Pancreas (tissue), 10 donors: ENCODE measurements around the gene SEC14L6. TPM values are rescaled to one million over a fixed set of nuclear protein-coding genes. Genes with fewer than 3 reads are reported as not detected.
"Not testable (repeated sequence)": the region's sequence is repeated elsewhere in the genome, so short reads cannot be mapped to it uniquely, and the experiment has no call there.

Experiments
- ATAC-seq, 4 donors: fragments of 200-7000 bp; cut with Tn5 transposase; one replicate each; pipeline versions ENCODE4 v1.8.0 to v1.9.1; 2020; ENCODE audit warnings: mild to moderate bottlenecking in 4 of 4, moderate library complexity in 4 of 4
- DNase-seq, 6 donors: peaks; one replicate each; pipeline ENCODE4 v3.0.0-alpha.2; 2020
- FAIRE-seq: peaks from 2 replicates; lab custom pipeline; 2012; peaks lifted over from hg19 to GRCh38; lab: Jason Lieb, UNC
- H3K27ac ChIP-seq, 4 donors: fragments of 200-600 bp; sonication (generic); 1 replicate in 3 of 4; 2 replicates in 1 of 4; pipeline versions ENCODE4 v1.5.0 to v1.8.0; 2020
- H3K27me3 ChIP-seq, 4 donors: fragments of 200-600 bp; one replicate each; pipeline ENCODE4 v1.8.0; 2021
- H3K36me3 ChIP-seq, 3 donors: fragments of 200-600 bp; sonication (generic) in 1 of 3; one replicate each; pipeline versions ENCODE4 v1.5.0 to v1.8.0; 2020 to 2021
- H3K4me1 ChIP-seq, 3 donors: fragments of 200-600 bp; one replicate each; pipeline ENCODE4 v1.8.0; 2021
- H3K4me3 ChIP-seq, 4 donors: fragments of 200-600 bp; sonication (generic) in 2 of 4; one replicate each; pipeline versions ENCODE4 v1.5.0 to v1.8.0; 2020 to 2021
- H3K9me3 ChIP-seq, 4 donors: fragments of 200-600 bp; one replicate each; pipeline ENCODE4 v1.8.0; 2021
- WGBS, 2 donors: extraction: QIAGEN DNeasy Blood & Tissue Kit; methylation state at CpG; one replicate each; pipeline ENCODE4 v1.1.7; 2013; 5-methylcytosine and 5-hydroxymethylcytosine counted together
- intact Hi-C, 3 donors: fragments of 100-400 bp; cut with DNase I; formaldehyde crosslinking; loops; one replicate each; pipeline versions ENCODE4 v1.11.1 to v1.14.2; 2022
- polyA plus RNA-seq, 2 donors: library from polyadenylated mRNA; stranded (reverse); fragments of 200-250 nt; gene quantifications; one replicate each; pipeline ENCODE4 v1.2.3, GENCODE V29; 2013
- total RNA-seq, 6 donors: library from RNA; stranded (reverse); fragmentation: NEBNext Ultra II Directional in 4 of 6; extraction: Animal tissue kit (Norgen Biotek cat#: 25700) in 4 of 6; gene quantifications; one replicate each; pipeline versions ENCODE4 v1.2.1 to v1.2.4, GENCODE V29; 2021 to 2023
- TF ChIP-seq, protein P1 (sequence below), 4 donors: fragments of 200-600 bp; sonication (generic) in 3 of 4; IDR thresholded peaks; one replicate each; pipeline versions ENCODE4 v1.5.0 to v1.8.0; 2021; ENCODE audit warnings: antibody characterized with exemption in 4 of 4
- donor health status: healthy with polysubstance abuse.
- donor health status: DM: no; HTN: no; CAD: no; lungs with moderate emphysema.
- donor health status: DM: no; HTN: no; CAD: no.
- donor health status: control.
- donor health status: control.
- donor health status: Bipolar disorder and iron deficiency.
- donor health status: DM: yes; HTN: yes; CAD: no.
- donor health status: DM: no; HTN: no; CAD: no.
- donor health status: DM: no; HTN: no; CAD: no.
- donor health status: DM: yes; HTN: yes; CAD: no.

Gene SEC14L6
- total RNA-seq (1 to 10 TPM in 5 of 6 donors, under 1 TPM in 1; 0.51 to 3.9 (median 2.3) TPM), polyA plus RNA-seq (1 to 10 TPM; 3.0 to 6.0 TPM)

- intact Hi-C loops: no loop called here
- no peak for FAIRE-seq
- peaks cover 0 to 4% (median 0%) of the 10 kb centered on the region in 3 donors for H3K4me1 ChIP-seq
- TF ChIP-seq, protein P1, sequence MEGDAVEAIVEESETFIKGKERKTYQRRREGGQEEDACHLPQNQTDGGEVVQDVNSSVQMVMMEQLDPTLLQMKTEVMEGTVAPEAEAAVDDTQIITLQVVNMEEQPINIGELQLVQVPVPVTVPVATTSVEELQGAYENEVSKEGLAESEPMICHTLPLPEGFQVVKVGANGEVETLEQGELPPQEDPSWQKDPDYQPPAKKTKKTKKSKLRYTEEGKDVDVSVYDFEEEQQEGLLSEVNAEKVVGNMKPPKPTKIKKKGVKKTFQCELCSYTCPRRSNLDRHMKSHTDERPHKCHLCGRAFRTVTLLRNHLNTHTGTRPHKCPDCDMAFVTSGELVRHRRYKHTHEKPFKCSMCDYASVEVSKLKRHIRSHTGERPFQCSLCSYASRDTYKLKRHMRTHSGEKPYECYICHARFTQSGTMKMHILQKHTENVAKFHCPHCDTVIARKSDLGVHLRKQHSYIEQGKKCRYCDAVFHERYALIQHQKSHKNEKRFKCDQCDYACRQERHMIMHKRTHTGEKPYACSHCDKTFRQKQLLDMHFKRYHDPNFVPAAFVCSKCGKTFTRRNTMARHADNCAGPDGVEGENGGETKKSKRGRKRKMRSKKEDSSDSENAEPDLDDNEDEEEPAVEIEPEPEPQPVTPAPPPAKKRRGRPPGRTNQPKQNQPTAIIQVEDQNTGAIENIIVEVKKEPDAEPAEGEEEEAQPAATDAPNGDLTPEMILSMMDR (IDR thresholded peaks at IDR 0.05): no peak
- no peak within 1 kb of the TSS for H3K4me3 ChIP-seq
- H3K27me3 ChIP-seq: no peaks in the 10 kb centered on the region
- DNase-seq: no peak
- H3K36me3 ChIP-seq: no peaks in the 10 kb centered on the region
- H3K9me3 ChIP-seq: no peaks in the 10 kb centered on the region
- no peak for ATAC-seq
- H3K27ac ChIP-seq: no peak within 1 kb of the TSS
- WGBS, 2 donors: 92 to 97% methylated on average over 7 of the region's 7 CpGs
These were observed at the start of gene SEC14L6 for GRCh38 chr22:30546616-30547015. SEC14L6 (minus strand) TSS chr22:30546741; CDS start chr22:30546682, 59 bp downstream.

DNA sequence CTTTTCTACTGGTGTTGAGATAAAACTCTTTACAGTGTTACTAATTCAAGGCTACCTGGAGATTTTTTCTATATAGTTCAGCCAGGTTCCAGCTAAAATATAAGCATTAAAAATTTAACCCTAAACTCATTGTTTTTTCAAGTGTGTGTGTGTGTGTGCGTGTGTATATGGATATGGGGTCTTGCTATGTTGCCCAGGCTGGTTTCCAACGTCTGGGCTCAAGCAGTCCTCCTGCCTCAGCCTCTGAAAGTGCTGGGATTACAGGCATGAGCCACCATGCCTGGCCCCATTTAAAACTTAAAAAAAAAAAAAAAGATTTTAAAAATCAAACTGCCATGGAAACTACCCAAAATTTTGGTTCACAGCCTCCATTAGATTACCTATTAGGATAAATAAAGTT, 49.7 kb upstream of the SEC14L6 start:
- ATAC-seq: peak in 1 of 4 donors; percentile 26
- H3K36me3 ChIP-seq: no peaks in the 10 kb centered on the region
- no peak for FAIRE-seq
- no peak for DNase-seq
- peak overlapping the region in 2 of 4 donors; percentile 36 to 47 for H3K27ac ChIP-seq
- no peaks in the 10 kb centered on the region for H3K9me3 ChIP-seq
- no peaks in the 10 kb centered on the region for H3K27me3 ChIP-seq
- TF ChIP-seq, protein P1 (IDR thresholded peaks at IDR 0.05): no peak
- peaks cover 0 to 5% (median 0%) of the 10 kb centered on the region in 3 donors for H3K4me1 ChIP-seq
- peak overlapping the region in 1 of 4 donors; percentile 27 for H3K4me3 ChIP-seq
- intact Hi-C loops: loop anchor here in 1 of 3 donors (5.0 kb wide), 1 partner anchor 149 kb away; no protein-coding TSS in a partner anchor
- WGBS, 2 donors: 22 to 29% methylated on average over 2 of the region's 2 CpGs

- FAIRE-seq, DNase-seq, H3K9me3 ChIP-seq, H3K27me3 ChIP-seq, ATAC-seq, intact Hi-C loops: not testable (repeated sequence)
- H3K27ac ChIP-seq: peak overlapping the region in 1 of 4 donors; percentile 80
- peak overlapping the region in 1 of 4 donors; percentile 91 for H3K4me3 ChIP-seq
- peaks cover 7 to 16% (median 8%) of the 10 kb centered on the region in 3 donors for H3K4me1 ChIP-seq
- H3K36me3 ChIP-seq: peaks cover 3 to 16% (median 9%) of the 10 kb centered on the region in 3 donors
- WGBS, 2 donors: 21 to 28% methylated on average over 18 of the region's 18 CpGs
These were observed 45.8 kb upstream of the SEC14L6 start for GRCh38 chr22:30592360-30592713.

DNA sequence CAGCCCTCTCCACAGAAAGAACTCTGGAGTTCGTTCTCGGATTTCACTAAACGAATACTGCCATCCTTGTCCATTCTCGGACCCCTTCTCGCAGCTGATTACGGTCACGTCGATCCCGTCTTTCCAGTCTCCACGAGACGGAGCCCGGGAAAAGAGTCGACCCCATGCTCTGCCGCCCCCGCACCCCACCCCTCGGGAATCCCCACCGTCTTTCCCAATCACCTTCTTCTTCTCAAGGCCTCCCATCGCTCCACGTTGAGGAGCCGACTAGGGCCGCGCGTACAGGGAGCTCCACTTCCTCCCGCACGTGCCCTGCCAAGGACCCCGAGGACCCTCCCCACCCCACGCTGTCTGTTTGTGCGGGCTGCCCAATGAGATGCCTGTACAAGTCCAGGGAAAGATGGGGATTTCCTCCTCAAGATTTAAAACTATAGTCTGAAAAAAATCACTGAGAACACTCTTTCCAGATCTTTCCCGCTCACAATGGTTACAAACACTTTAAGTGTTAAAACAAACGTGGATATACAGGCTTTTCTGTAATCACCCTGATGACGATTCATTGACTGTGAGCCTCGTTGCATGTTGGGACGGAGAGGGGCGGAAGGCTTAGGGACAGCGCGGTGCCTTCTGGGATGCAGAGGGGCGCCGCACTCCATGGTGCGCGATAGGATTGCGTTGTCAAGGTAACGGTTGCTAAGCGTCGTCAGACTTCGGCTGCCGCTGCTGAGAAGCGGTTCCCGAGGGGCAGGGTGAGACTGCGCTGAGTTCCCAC, 45.2 kb upstream of the SEC14L6 start, which contains the start of gene PES1:
PES1 (minus strand) TSS at position 323 of the 772 bp plus-strand sequence; CDS start at position 246, 77 bp downstream.
- Histone ChIP-seq H3K9me3 (no peaks in the 10 kb centered on the region), H3K27me3 (no peaks in the 10 kb centered on the region), H3K27ac (peak within 1 kb of the TSS; percentile 53 to 91 (median 72)), H3K4me1 (peaks cover 7 to 16% (median 8%) of the 10 kb centered on the region in 3 donors), H3K4me3 (peak within 1 kb of the TSS; percentile 72 to 93 (median 86)), H3K36me3 (peaks cover 6 to 22% (median 15%) of the 10 kb centered on the region in 3 donors)
- WGBS, 2 donors: 0% methylated on average over 49 of the region's 49 CpGs
- TF ChIP-seq, protein P1 (IDR thresholded peaks at IDR 0.05): no peak
- ATAC-seq (peak; percentile 95 to 99 (median 98)), DNase-seq (peak; percentile 88 to 97 (median 96)), FAIRE-seq (peak; percentile 98)
- intact Hi-C loops: no loop called here

- H3K27me3 ChIP-seq: no peaks in the 10 kb centered on the region
- no peak for FAIRE-seq
These were observed 44.6 kb upstream of the SEC14L6 start for GRCh38 chr22:30591191-30591587.

More at GRCh38 chr22:30591191-30591587, 44.6 kb upstream of the SEC14L6 start:
- H3K36me3 ChIP-seq: peaks cover 6 to 28% (median 21%) of the 10 kb centered on the region in 3 donors
- DNase-seq: no peak
- TF ChIP-seq, protein P1 (IDR thresholded peaks at IDR 0.05): no peak
- H3K27ac ChIP-seq: peak overlapping the region in 3 of 4 donors; percentile 53 to 91 (median 80)
- intact Hi-C loops: no loop called here
- no peak for ATAC-seq
- WGBS, 2 donors: 1 to 3% methylated on average over 14 of the region's 14 CpGs
- peak overlapping the region; percentile 72 to 93 (median 86) for H3K4me3 ChIP-seq
- H3K9me3 ChIP-seq: no peaks in the 10 kb centered on the region
- peaks cover 7 to 16% (median 8%) of the 10 kb centered on the region in 3 donors for H3K4me1 ChIP-seq
